Loucy (cell line): ENCODE data around the gene WDFY1.

Source experiments
- CTCF ChIP-seq: fragments of 200-600 bp; sonication (generic); conservative IDR thresholded peaks from 2 replicates; pipeline ENCODE4 v1.5.1; 2014; ENCODE audit warnings: mild to moderate bottlenecking, antibody characterized with exemption, low read length
- EZH2phosphoT487 ChIP-seq: fragments of 200-600 bp; IDR thresholded peaks from 2 replicates; pipeline ENCODE4 v1.6.1; 2018; ENCODE audit warnings: antibody characterized with exemption, mild to moderate bottlenecking, moderate library complexity, borderline replicate concordance

- TF ChIP-seq CTCF (no peak), EZH2phosphoT487 (no peak)
These were observed 22.8 kb downstream of the WDFY1 start for GRCh38 chr2:223922308-223922707.
